GM18517 (cell line): ENCODE results near the gene TAOK2.
"Not testable (repeated sequence)": the region's sequence is repeated elsewhere in the genome, so short reads cannot be mapped to it uniquely, and the experiment has no call there.

Source experiments
- ATAC-seq: cut with Tn5 transposase; IDR thresholded peaks from one replicate; pipeline ENCODE4 v1.9.1; 2021; ENCODE audit warnings: mild to moderate bottlenecking, moderate library complexity; ENCODE audit not compliant: unreplicated experiment

TAOK2 gene

DNA sequence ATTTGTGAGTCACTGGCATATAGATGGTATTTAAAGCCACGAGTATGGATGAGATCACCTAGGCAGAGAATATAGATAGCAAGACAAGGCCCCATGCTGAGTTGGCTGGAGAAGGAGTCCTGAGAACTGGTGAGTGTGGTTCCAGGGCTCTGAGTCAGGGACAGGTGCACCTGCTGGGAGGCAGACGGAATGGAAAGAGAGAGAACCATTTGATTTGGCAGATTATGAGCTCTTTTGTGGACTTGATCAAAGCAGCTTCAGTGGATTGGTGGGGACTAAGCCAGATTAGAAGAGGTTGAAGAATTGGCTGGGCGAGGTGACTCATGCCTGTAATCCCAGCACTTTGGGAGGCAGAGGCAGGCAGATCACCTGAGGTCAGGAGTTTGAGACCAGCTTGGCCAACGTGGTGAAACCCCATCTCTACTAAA, 45.1 kb downstream of the TAOK2 start:
- ATAC-seq, result no peak

DNA sequence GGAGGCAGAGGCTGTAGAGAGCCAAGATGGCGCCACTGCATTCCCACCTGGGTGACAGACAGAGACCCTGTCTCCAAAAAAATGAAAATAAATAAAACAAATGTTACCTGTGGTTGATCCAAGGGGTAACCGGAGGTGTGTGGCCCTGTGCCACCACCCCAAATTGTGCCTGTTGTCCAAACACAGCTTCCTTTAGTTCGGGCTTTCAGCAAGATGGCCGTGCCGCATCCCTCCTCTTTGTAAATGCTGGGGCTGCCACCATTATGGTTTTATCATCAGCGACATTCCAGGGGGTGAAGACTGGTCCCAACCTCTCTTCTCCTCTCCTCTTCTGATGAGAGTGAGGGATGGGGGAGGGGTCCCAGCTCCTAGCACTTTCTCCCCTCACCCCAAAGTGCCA, 49.2 kb downstream of the TAOK2 start, which contains the start of gene C16orf92:
Gene C16orf92 (plus strand): TSS at position 312 of the 400 bp plus-strand sequence. CDS start 143 bp downstream, outside the sequence.
- ATAC-seq, result no peak

DNA sequence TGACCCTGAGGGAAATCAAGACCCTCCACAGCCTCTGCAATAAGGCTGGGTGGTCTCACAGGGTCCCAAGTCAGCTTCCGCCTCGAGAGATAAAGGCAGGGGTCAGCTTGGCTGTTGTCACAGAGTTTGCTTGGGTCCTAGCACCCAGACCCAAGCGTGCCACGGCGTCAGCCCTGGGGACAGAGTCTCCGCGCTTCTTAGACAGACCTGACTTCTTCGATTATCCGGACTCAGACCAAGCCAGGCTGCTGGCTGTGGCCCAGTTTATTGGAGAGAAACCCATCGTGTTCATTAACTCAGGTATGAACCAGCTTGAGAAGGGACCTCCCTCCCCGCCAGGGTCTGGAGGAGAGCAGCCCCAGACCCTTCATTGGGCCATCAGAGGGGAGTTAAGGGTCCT, 49.9 kb downstream of the TAOK2 start:
- ATAC-seq, result no peak

DNA sequence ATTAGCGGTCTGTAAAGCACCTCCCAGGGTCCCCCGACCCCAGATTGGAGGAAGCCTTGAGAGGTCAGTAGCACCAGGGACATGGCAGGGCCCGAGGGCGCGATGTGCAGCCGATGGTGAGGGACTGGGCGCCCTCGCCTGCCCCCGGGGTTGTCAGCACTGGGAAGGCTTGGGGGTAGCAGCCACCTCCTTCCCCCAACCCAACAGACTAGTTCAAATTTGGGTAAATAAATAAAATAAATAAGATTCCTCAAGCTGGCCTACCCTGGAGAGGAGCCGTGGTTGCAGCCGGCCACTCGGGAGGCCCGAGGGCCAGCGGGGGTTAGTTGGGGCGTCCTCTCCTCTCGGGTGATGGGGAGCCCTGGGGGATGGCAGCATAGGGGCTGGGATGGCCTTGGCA, 50.8 kb downstream of the TAOK2 start:
- ATAC-seq, result no peak

DNA sequence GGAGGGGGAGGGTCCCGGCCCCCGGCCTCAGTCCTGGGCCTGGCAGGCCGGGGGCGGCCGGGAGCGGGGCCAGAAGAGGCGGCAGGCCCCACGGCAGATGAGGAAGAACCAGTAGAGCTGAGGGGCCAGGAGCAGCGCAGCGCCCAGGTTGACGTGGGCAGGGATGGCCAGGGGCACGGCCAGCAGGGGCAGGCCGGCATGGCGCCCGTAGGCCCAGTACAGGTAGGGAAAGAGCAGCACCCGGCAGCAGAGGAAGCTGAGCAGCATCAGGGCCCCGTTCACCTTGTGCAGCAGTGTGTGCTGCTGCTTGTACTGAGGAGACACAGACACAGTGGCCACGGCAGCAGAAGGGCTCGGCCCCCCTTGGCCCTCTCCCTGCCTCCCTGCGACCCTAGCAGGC, 51.5 kb downstream of the TAOK2 start:
- ATAC-seq, result no peak

DNA sequence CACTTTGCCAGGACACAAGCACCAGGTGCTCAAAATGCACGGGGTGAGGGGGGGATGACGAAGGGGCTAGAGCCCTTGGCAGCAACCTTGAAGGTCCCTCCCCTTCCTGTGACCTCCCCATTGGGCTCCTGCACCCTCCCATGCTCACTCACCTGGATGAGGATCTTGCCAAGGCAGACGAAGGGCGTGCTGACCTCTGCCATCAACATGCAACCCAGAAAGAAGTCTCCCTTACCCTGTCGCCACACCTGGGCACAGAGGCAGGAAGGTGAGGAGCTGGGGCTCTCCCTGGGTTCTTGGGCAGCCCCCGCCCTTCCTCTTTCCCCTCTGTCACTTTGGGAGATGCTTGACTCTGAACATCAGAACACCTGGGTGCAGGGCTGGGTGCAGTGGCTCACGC, 51.9 kb downstream of the TAOK2 start:
- no peak for ATAC-seq

DNA sequence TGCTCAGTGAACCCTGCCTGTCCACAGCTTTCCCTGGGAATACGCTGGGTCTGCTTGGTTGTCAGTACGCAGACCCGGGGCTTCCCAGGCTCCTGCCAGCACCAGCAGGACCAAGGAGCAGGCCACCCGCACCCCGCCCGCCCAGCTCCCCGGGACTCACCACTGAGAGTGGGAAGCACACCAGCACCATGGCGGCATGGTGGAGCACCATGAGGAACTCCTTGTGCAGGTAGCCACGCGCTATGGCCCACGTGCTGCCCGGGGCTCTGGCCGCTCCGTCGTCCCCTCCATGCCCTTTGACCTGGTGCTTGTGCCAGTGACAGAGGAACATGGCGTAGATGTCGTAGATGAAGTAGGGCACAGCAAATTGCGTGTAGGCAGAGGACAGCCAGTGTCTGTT, 52.8 kb downstream of the TAOK2 start:
- no peak for ATAC-seq

DNA sequence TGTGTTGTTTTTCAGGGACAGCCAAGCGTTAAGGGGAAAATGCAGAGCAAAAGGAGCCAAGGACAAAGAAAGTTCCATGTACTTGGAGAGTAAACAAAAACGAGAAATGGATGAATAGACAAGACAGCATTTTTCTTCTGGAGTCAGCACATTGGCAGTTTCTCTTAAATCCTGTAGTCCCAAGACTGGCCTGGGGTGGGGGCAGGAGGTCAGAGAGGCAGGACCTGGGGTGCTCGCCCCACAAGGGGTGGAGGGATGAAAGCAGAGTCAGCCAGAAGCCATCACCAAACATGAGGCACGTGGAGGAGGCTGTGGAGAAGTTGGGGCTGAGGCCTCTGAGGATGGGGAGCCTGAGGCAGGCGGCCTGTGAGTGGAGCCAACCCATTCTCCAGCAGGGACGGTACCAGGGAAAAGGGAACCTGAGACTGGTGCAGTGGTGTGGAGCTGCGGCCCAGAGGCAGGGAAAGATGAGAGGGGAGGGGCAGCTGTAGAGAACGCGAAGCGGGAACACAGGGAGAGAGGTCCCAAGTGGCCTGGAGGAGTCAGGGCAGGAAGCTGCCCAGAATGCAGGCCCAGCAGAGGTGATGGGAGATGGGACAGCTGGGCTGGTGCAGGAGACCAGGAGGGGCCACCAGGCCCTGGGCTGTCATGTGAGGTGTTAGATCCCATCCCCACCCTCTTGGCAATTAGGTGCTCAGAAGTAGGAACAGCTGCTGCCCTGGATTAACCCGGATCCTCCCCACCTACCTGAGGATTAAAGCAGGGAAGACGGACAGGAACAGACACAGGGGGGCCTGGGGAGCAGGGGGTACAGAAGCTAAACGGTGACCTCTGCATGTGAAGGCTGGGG, 54.1 kb downstream of the TAOK2 start:
- no peak for ATAC-seq

DNA sequence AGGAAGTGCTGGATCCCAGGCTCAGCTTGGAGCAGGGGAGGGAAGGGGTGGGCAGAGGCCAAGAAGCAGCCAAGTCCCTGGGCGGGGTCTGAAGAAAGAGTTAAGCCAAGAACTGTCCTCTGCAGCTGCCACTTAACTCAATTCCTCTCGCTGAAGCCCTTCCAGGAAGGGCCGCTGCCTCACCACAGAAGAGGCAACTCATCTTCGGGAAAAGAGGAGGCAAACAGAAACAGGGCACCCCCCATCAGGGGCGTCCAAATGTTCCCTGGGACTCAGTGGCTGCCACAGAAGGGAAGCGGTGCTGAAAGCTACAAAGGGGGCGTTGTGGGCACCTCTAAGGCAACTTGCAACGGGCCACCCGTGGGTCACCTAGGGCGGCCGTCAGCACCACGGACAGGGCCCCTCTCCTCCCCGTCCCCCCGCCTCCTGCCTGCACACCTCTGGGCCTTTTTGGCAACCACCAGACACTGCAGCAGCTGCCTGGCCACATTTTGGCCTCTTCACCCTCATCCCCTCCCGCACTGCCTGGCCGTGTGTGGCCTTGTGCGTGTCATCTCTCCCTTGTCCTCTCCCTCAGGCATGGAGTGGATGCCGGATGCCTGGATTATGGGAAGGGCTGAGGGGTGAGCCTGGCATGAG, 54.9 kb downstream of the TAOK2 start:
- ATAC-seq, result no peak

DNA sequence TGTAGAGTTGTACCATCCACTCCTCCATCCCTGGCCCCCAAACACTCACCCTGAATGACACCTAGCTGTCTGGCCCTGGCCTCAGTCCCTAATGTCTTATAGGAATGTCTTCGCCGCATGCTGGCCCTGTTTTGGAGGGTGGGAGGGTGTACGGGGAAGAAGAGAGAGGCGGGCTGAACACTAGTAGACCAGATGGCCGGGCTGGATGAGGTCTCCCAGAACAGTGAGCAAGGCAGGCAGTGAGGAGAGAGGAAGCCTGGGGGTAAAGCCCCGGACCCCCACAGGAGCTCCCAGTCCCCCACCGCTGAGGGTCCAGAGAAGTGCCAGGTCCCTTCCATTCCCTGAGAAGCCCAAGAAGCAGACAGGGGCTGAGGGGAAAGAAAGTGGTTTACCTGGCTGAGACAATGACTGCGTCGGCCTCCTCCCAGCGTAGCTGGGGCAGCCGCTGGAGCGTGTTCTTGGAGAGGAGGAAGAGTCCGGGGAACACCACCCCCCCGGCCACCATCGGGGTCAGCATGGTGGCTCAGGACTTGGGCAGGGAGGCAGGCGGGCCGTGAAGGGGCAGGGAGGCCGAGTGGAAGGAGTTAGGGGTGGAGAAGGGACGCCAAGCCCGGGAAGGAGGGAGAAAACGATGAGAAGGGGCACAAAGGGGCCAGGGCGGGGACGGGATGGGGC, 56.5 kb downstream of the TAOK2 start:
- ATAC-seq, result no peak

DNA sequence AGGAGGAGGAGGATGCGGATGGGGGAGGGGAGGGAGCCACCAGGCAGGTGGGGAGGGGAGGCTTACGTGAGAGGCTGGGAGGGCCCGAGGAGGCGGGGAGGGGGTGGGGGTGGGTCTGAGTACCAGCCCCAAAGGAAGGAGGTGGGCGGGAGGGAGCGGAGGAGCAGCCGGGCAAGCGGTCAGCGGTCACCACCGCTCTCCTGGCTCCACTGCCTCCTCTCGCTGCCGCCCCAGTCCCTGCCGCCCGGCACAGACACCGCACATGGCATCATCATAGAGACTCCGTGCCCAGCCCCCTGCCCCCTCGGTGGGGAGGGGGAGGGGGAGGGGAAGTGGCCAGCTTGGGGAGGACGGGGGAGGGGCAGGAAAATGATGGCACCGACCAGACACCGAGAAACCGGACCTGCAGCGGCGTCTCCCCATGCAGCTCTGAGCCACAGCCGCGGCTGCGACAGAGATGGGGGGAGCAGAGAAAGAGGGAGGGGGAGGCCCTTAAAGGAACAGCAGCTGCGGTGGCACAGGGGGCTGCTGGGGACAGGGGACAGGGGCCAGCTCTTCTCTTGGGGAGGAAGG, 57.3 kb downstream of the TAOK2 start, which contains the start of gene TLCD3B:
Gene TLCD3B (minus strand): TSS at position 431 of the 573 bp plus-strand sequence. CDS start 744 bp downstream, outside the sequence.
- ATAC-seq, result no peak

DNA sequence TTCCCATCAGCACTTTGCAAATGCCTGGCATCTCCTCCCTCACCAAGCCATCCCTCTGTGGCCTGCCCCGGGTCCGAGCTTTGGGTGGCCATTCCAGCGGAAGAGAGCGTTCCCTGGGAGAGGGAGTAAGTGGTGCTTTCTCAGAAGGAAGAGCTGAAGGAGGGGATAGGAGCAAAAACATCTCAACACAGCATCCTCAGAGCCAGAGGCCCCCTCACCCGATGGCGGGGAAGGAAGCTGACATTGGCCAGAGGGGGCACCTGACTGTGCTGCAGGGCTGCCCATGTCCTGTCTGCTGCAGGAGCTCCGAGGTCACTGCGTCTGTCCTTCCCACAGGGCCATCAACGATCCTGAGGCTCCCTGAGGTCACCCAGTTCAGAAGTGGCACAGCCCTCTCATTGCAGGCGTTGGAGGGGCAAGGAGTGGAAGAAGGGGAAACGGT, 57.8 kb downstream of the TAOK2 start:
- ATAC-seq, result no peak

DNA sequence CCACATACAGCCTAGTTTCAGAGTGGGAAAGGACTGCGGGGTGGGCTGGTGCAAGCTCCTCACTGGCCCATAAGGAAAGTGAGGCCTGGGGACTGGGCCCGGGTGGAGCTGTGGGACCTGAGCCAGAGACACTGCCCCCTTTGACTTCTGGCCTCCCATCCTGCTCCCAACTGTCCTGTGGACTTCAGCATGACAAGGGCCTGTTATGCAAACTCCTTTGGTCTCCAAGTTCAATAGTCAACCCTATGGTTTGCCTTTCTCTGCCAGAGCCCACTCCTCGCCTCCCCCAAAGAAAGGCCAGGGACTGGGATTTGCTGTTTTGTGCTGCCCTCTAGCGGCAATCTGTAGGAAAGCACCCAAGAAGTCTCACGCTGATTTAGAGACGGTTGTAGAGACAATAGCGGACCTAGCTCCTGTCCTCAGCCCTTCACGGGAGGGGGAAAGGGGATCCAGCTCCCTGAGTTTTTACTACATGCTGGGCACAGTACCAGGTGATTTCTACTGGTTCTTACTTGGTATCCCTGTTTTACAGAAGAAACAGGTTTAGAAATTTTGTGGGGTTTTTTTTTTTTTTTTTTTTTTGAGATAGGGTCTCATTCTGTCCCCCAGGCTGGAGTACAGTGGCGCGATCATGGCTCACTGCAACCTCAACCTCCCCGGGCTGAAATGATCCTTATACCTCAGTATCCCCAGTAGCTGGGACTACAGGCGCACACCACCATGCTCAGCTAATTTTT, 58.6 kb downstream of the TAOK2 start:
- ATAC-seq, result no peak

DNA sequence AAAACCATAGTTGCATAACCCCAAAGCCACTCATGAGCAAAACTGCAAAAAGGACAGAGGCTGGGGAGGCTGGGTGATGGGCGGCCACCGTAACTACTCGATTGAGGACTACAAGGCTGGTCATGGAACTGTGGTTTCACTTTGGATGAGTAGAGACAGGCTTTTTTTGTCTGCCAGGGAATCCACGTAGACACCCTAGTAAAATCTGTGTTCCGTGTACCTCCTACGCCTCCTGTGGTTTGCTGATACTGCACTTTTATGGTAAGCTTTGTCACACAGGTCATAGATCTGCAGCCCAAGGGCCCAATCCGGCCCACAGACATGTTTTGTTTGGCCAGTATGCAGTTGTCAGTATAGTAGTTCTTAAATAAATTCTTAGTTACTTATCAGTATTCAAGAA, 59.6 kb downstream of the TAOK2 start:
- no peak for ATAC-seq

DNA sequence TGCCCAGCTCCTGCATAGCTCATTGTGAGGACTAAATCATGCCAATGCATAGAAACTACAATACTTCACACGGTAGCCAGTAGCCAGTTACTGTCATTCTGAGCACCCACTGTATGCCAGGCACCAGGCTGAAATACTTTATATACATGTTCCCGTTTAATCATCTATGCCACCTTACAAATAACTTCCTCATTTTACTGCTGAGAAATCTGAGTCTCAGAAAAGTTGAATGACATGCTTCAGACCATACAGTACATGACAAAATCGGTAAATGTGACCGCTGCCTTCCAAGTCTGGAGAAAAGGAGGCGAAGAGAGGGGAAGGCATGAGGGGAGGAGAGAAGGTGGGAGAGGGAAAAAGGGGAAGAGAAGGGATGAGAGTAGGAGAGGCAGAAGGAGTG, 66.6 kb downstream of the TAOK2 start:
- ATAC-seq, result no peak

DNA sequence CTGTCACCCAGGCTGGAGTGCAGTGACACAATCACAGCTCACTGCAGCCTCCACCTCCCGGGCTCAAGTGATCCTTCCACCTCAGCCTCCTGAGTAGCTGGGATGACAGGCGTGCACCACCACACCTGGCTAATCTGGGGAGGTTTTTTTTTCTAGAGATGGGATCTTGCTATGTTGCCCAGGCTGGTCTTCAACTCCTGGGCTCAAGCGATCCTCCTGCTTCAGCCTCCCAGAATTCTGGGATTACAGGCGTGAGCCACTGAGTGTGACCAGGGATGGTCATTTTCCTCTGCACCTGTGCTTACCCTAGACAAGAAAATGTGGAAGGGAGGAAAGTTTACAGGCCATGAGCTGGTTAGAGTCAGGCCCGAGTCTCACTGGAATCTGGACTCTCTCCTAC, 67.0 kb downstream of the TAOK2 start:
- not testable (repeated sequence) for ATAC-seq

DNA sequence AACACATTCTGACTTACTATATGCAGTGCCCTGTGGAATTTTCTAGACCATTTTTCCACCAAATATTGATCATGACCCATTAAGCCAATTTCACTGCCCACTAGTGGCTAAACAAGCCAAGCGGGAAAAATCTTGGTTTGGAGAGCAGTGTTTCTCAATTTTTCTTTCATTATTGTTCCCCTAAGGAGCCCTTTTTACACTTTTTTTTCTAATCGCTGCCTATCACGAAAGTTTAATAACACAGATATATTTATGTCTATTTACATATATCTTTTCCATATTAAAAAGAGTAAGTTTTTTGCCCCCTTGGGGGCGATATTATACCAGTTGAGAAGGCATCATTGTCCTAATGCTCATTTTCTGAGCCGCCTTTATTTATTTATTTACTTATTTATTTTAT, 68.2 kb downstream of the TAOK2 start:
- ATAC-seq, result no peak
